Panc1 (cell line): ENCODE results near the gene TENM3.

Experiments used
- CTCF ChIP-seq: fragments of 450-650 bp; IDR thresholded peaks from 2 replicates; pipeline ENCODE4 v1.5.1; 2017; ENCODE audit warnings: mild to moderate bottlenecking
- POLR2AphosphoS5 ChIP-seq: IDR thresholded peaks from 2 replicates; pipeline ENCODE4 v1.6.1; 2012; ENCODE audit warnings: mild to moderate bottlenecking, low read depth, low read length, moderate library complexity
- REST ChIP-seq, 2 experiments: IDR thresholded peaks; 2 replicates each; pipeline ENCODE4 v1.6.1; 2011 to 2012; ENCODE audit warnings: low read depth in 2 of 2, control low read depth in 1 of 2, low read length in 1 of 2, mild to moderate bottlenecking in 1 of 2, moderate library complexity in 1 of 2; ENCODE audit not compliant: insufficient read depth in 1 of 2
- SIN3A ChIP-seq: IDR thresholded peaks from 2 replicates; pipeline ENCODE4 v1.6.1; 2012; ENCODE audit warnings: low read depth, mild to moderate bottlenecking, low read length, moderate library complexity, borderline replicate concordance; ENCODE audit not compliant: insufficient read depth

- no peak for TF ChIP-seq CTCF
- no peak for TF ChIP-seq SIN3A
- no peak for TF ChIP-seq POLR2AphosphoS5
- no peak for TF ChIP-seq REST (IDR thresholded peaks at IDR 0.05; ENCODE audit: insufficient read depth in 1 of 2, low read depth in 2 of 2, low read length in 1 of 2)
These were observed 453.9 kb downstream of the TENM3 start for GRCh38 chr4:182697094-182697493.
